Measurements from ENCODE around the gene MAML2.

Gene MAML2

GRCh38 chr11:96313163-96313562, 29.8 kb downstream of the MAML2 start:
- DNase-seq (ENCODE audit: low read depth): no peak
- no peak overlapping the region for H3K4me3 ChIP-seq (ENCODE audit: low read depth, low read length)
- TF ChIP-seq CTCF (IDR thresholded peaks at IDR 0.05; ENCODE audit: low read depth, low read length, missing control alignments): no peak

- H3K4me3 ChIP-seq (ENCODE audit: low read depth, low read length): no peak overlapping the region
- TF ChIP-seq CTCF (IDR thresholded peaks at IDR 0.05; ENCODE audit: low read depth, low read length, missing control alignments): no peak
- no peak for DNase-seq (ENCODE audit: low read depth)
Observed at GRCh38 chr11:96311120-96311568, 31.9 kb downstream of the MAML2 start.

- no peak for DNase-seq (ENCODE audit: low read depth)
- no peak overlapping the region for H3K4me3 ChIP-seq (ENCODE audit: low read depth, low read length)
- no peak for TF ChIP-seq CTCF (IDR thresholded peaks at IDR 0.05; ENCODE audit: low read depth, low read length, missing control alignments)
Observed at GRCh38 chr11:96310236-96310635, 32.8 kb downstream of the MAML2 start.

GRCh38 chr11:96309643-96310017, 33.4 kb downstream of the MAML2 start:
- no peak for TF ChIP-seq CTCF (IDR thresholded peaks at IDR 0.05; ENCODE audit: low read depth, low read length, missing control alignments)
- DNase-seq (ENCODE audit: low read depth): no peak
- no peak overlapping the region for H3K4me3 ChIP-seq (ENCODE audit: low read depth, low read length)

GRCh38 chr11:96309016-96309642, 33.9 kb downstream of the MAML2 start:
- H3K4me3 ChIP-seq (ENCODE audit: low read depth, low read length): no peak overlapping the region
- DNase-seq (ENCODE audit: low read depth): no peak
- no peak for TF ChIP-seq CTCF (IDR thresholded peaks at IDR 0.05; ENCODE audit: low read depth, low read length, missing control alignments)

GRCh38 chr11:96307776-96308140, 35.2 kb downstream of the MAML2 start:
- DNase-seq (ENCODE audit: low read depth): no peak
- no peak for TF ChIP-seq CTCF (IDR thresholded peaks at IDR 0.05; ENCODE audit: low read depth, low read length, missing control alignments)
- H3K4me3 ChIP-seq (ENCODE audit: low read depth, low read length): no peak overlapping the region

Data from GM12864 (cell line).